Endothelial cell of umbilical vein (primary cell): ENCODE data around the gene ABCC2. TPM values are rescaled to one million over a fixed set of nuclear protein-coding genes. Genes with fewer than 3 reads are reported as not detected.

Experiments
- BruUV-seq: library from RNA; stranded (reverse); fragments of 400-500 nt; replicated peaks from 2 replicates; lab custom pipeline; 2021; lab: Mats Ljungman, UMichigan
- CTCF ChIA-PET: fragments of 300-600, 350-600 bp; sonication (Branson Sonifier 250); formaldehyde crosslinking; loops from one replicate; lab custom pipeline; 2021; ENCODE audit warnings: antibody characterized with exemption, inconsistent platforms; lab: Charles Lee
- POLR2A ChIA-PET: fragments of 300-600, 350-600 bp; sonication (Branson Sonifier 250); formaldehyde crosslinking; loops from one replicate; lab custom pipeline; 2021; ENCODE audit warnings: antibody characterized with exemption, inconsistent platforms; lab: Charles Lee
- DNase-seq: peaks from one replicate; pipeline ENCODE4 v3.0.0-alpha.2; 2011; ENCODE audit warnings: low read depth, low spot score
- FAIRE-seq: peaks from 2 replicates; lab custom pipeline; 2011; peaks lifted over from hg19 to GRCh38; lab: Jason Lieb, UNC
- H2AFZ ChIP-seq: 2 replicates; pipeline ENCODE4 v1.6.0; 2012; ENCODE audit warnings: low read depth, low read length, control low read depth, inconsistent platforms
- H3K27ac ChIP-seq: 2 replicates; pipeline ENCODE4 v1.5.1; 2011; ENCODE audit warnings: low read depth, mild to moderate bottlenecking, control low read depth, low read length, moderate library complexity; ENCODE audit not compliant: insufficient read depth
- H3K27me3 ChIP-seq, 2 experiments: 2 replicates each; pipeline versions ENCODE4 v1.6.0 to v1.6.1; 2011; ENCODE audit warnings: low read length in 2 of 2, mixed read lengths in 1 of 2; ENCODE audit not compliant: control insufficient read depth in 2 of 2, insufficient read depth in 2 of 2
- H3K36me3 ChIP-seq, 2 experiments: 2 replicates in 1 of 2; 3 replicates in 1 of 2; pipeline ENCODE4 v1.5.1; 2011; ENCODE audit warnings: low read length in 2 of 2, mild to moderate bottlenecking in 1 of 2, moderate library complexity in 1 of 2; ENCODE audit not compliant: control insufficient read depth in 2 of 2, insufficient read depth in 2 of 2; ENCODE audit errors: extremely low read depth in 1 of 2
- H3K4me1 ChIP-seq: 3 replicates; pipeline ENCODE4 v1.5.1; 2011; ENCODE audit warnings: mild to moderate bottlenecking, low read length; ENCODE audit not compliant: control insufficient read depth, insufficient read depth; ENCODE audit errors: extremely low read depth
- H3K4me2 ChIP-seq: 2 replicates; pipeline ENCODE4 v1.6.1; 2011; ENCODE audit warnings: low read length, control low read depth, mixed read lengths; ENCODE audit not compliant: insufficient read depth
- H3K4me3 ChIP-seq, 3 experiments: fragments of 200-600 bp in 1 of 3; sonication (generic), shearing (Covaris generic) in 1 of 3; replicated peaks in 1 of 3; 2 replicates each; pipeline ENCODE4 v1.5.1; 2011 to 2016; ENCODE audit warnings: control low read depth in 3 of 3, low read length in 3 of 3, mild to moderate bottlenecking in 2 of 3, inconsistent platforms in 1 of 3, low read depth in 1 of 3, moderate library complexity in 1 of 3; ENCODE audit not compliant: insufficient read depth in 1 of 3
- H3K79me2 ChIP-seq: 2 replicates; pipeline ENCODE4 v1.6.0; 2012; ENCODE audit warnings: low read length, inconsistent platforms; ENCODE audit not compliant: control insufficient read depth, insufficient read depth
- H3K9ac ChIP-seq: replicated peaks from 2 replicates; pipeline ENCODE3; 2011; ENCODE audit warnings: low read length, control low read depth; ENCODE audit not compliant: insufficient read depth; ENCODE audit errors: extremely low read depth
- H3K9me1 ChIP-seq: replicated peaks from 3 replicates; pipeline ENCODE4 v1.6.0; 2011; ENCODE audit warnings: mild to moderate bottlenecking, low read length; ENCODE audit not compliant: control insufficient read depth, insufficient read depth; ENCODE audit errors: extremely low read depth
- H3K9me3 ChIP-seq: replicated peaks from 2 replicates; pipeline ENCODE4 v1.5.1; 2012; ENCODE audit warnings: low read length, inconsistent platforms; ENCODE audit not compliant: control insufficient read depth, insufficient read depth
- H4K20me1 ChIP-seq: replicated peaks from 2 replicates; pipeline ENCODE3; 2011; ENCODE audit warnings: mild to moderate bottlenecking, low read length; ENCODE audit not compliant: control insufficient read depth, insufficient read depth; ENCODE audit errors: extremely low read depth
- CTCF ChIP-seq, 2 donors: IDR thresholded peaks; 1 replicate in 1 of 2; 2 replicates in 1 of 2; pipeline ENCODE4 v1.5.1; 2011; ENCODE audit warnings: low read length in 2 of 2, mild to moderate bottlenecking in 2 of 2, moderate library complexity in 2 of 2, control low read depth in 1 of 2, inconsistent platforms in 1 of 2, low read depth in 1 of 2; ENCODE audit not compliant: insufficient read depth in 1 of 2; ENCODE audit errors: extremely low read depth in 1 of 2
- EZH2 ChIP-seq: IDR thresholded peaks from 2 replicates; pipeline ENCODE4 v1.6.1; 2012; ENCODE audit warnings: borderline replicate concordance, low read depth, mild to moderate bottlenecking, moderate library complexity, low read length, inconsistent platforms; ENCODE audit not compliant: severe bottlenecking
- FOS ChIP-seq: IDR thresholded peaks from 2 replicates; pipeline ENCODE4 v1.6.1; 2011; ENCODE audit warnings: mild to moderate bottlenecking, low read length, moderate library complexity, borderline replicate concordance; ENCODE audit not compliant: insufficient read depth
- GATA2 ChIP-seq: IDR thresholded peaks from 2 replicates; pipeline ENCODE4 v1.7.0; 2011; ENCODE audit warnings: low read depth, mild to moderate bottlenecking, moderate library complexity, mixed read lengths, low read length; ENCODE audit not compliant: insufficient read length, insufficient read depth
- JUN ChIP-seq: IDR thresholded peaks from 2 replicates; pipeline ENCODE4 v1.6.1; 2011; ENCODE audit warnings: borderline replicate concordance, low read depth; ENCODE audit not compliant: insufficient read length, insufficient read depth
- dilution Hi-C: fragments of 300-500 bp; cut with MboI; formaldehyde crosslinking; loops from one replicate; pipeline ENCODE4 v1.15.0; 2019; ENCODE audit warnings: low sequenced_read_pairs; ENCODE audit not compliant: extremely low pct_ligation_motif_present
- intact Hi-C: fragments of 100-400 bp; cut with micrococcal nuclease; formaldehyde crosslinking; loops from one replicate; pipeline ENCODE4 v1.10.0; 2022
- polyA plus RNA-seq, 4 experiments: library from polyadenylated mRNA; depleted of rRNA in 3 of 4; stranded (reverse) in 3 of 4; unstranded in 1 of 4; fragments of >200 nt; gene quantifications; 2 replicates each; pipeline versions ENCODE4 v1.2.1 to v1.2.3, GENCODE V29; 2011 to 2012; ENCODE audit warnings: missing spikeins in 1 of 4
- total RNA-seq: library from RNA; stranded (reverse); gene quantifications from 2 replicates; pipeline ENCODE4 v1.2.3, GENCODE V29; 2021
- TF ChIP-seq, protein P1 (sequence below): IDR thresholded peaks from 2 replicates; pipeline ENCODE4 v1.6.1; 2011; ENCODE audit not compliant: insufficient read depth, insufficient read length

ABCC2 gene
- total and polyA plus RNA-seq, 2 donors (not counting 3 experiments of a cell fraction or from before 2014, with no cell fraction given), result 1.5 to 3.3 TPM

GRCh38 chr10:99858849-99859248, 76.4 kb downstream of the ABCC2 start:
- Histone ChIP-seq H3K79me2 (no peaks in the 10 kb centered on the region), H3K27ac (no peak overlapping the region), H3K9me1 (no peaks in the 10 kb centered on the region), H3K9ac (no peak overlapping the region), H3K36me3 (no peaks in the 10 kb centered on the region), H3K4me1 (no peaks in the 10 kb centered on the region), H2AFZ (no peak overlapping the region), H3K27me3 (no peaks in the 10 kb centered on the region), H4K20me1 (no peaks in the 10 kb centered on the region), H3K4me3 (no peak overlapping the region), H3K4me2 (no peak overlapping the region), H3K9me3 (no peaks in the 10 kb centered on the region)
- CTCF ChIA-PET, result interaction anchor here (1.1 to 10.4 kb wide), 11 partner anchors 10 to 191 kb away, joined by 3 to 67 read pairs (median 5); partner anchors contain the start of gene DNMBP
- TF ChIP-seq GATA2, result no peak
- no peak for TF ChIP-seq JUN
- TF ChIP-seq, protein P1, sequence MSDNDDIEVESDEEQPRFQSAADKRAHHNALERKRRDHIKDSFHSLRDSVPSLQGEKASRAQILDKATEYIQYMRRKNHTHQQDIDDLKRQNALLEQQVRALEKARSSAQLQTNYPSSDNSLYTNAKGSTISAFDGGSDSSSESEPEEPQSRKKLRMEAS, result no peak
- no peak for DNase-seq
- dilution Hi-C loops (no loop called here), intact Hi-C loops (no loop called here)
- no TSS peak for BruUV-seq
- POLR2A ChIA-PET, result no interaction called here
- FAIRE-seq, result no peak

GRCh38 chr10:99859585-99859984, 77.1 kb downstream of the ABCC2 start:
- POLR2A ChIA-PET, result no interaction called here

More at GRCh38 chr10:99859585-99859984, 77.1 kb downstream of the ABCC2 start:
- Histone ChIP-seq H3K27ac (no peak overlapping the region), H2AFZ (no peak overlapping the region), H3K36me3 (no peaks in the 10 kb centered on the region), H3K4me2 (no peak overlapping the region), H3K79me2 (no peaks in the 10 kb centered on the region), H3K27me3 (no peaks in the 10 kb centered on the region), H3K4me3 (no peak overlapping the region), H3K9me3 (no peaks in the 10 kb centered on the region), H3K9me1 (no peaks in the 10 kb centered on the region), H3K4me1 (peaks cover 2% of the 10 kb centered on the region), H4K20me1 (no peaks in the 10 kb centered on the region), H3K9ac (no peak overlapping the region)
- dilution Hi-C loops, result no loop called here
- CTCF ChIA-PET, result interaction anchor here (0.6 to 10.4 kb wide), 20 partner anchors 10 to 1019 kb away, joined by 3 to 67 read pairs (median 4); partner anchors contain the start of gene DNMBP
- FAIRE-seq, result peak; percentile 46
- no peak for TF ChIP-seq EZH2
- no peak for TF ChIP-seq GATA2
- peak; percentile 37 to 56 for TF ChIP-seq CTCF (IDR thresholded peaks at IDR 0.05; ENCODE audit: extremely low read depth in 1 of 2, insufficient read depth in 1 of 2, low read depth in 1 of 2, low read length in 2 of 2)
- no peak for TF ChIP-seq FOS
- BruUV-seq, result no TSS peak
- DNase-seq, result peak; percentile 59
- intact Hi-C loops, result no loop called here
